Lower leg skin (tissue), 3 donors: ENCODE data around the gene WNT2.

Source experiments
- POLR2A ChIP-seq, 2 donors: fragments of 450-650 bp; IDR thresholded peaks; one replicate each; pipeline ENCODE4 v1.6.1; 2016 to 2017; ENCODE audit warnings: antibody characterized with exemption in 2 of 2, mild to moderate bottlenecking in 1 of 2, moderate library complexity in 1 of 2
- TF ChIP-seq, protein P1 (sequence below), 3 donors: fragments of 450-650 bp; IDR thresholded peaks; one replicate each; pipeline ENCODE4 v1.5.1; 2016; ENCODE audit warnings: antibody characterized with exemption in 3 of 3, mild to moderate bottlenecking in 3 of 3, moderate library complexity in 2 of 3

DNA sequence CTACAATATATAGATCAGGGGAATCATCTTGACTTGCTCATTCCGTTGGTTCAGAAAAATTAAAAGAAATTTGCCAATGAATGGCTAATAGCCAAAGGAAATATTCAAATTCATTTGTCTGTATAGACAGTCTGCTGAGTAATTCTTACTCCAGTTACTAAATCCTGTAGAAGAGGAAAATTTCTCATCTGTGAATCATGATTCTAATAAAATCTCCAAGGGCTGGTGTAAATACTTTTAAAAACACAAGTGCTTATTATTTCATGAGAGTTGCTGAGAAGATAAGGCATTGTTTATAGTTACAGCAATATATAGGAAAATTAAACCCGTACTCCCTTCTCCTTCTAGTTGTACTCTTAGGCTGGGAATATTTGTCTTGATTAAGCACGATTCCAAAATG is 53.0 kb downstream of the WNT2 start:
- TF ChIP-seq, protein P1, sequence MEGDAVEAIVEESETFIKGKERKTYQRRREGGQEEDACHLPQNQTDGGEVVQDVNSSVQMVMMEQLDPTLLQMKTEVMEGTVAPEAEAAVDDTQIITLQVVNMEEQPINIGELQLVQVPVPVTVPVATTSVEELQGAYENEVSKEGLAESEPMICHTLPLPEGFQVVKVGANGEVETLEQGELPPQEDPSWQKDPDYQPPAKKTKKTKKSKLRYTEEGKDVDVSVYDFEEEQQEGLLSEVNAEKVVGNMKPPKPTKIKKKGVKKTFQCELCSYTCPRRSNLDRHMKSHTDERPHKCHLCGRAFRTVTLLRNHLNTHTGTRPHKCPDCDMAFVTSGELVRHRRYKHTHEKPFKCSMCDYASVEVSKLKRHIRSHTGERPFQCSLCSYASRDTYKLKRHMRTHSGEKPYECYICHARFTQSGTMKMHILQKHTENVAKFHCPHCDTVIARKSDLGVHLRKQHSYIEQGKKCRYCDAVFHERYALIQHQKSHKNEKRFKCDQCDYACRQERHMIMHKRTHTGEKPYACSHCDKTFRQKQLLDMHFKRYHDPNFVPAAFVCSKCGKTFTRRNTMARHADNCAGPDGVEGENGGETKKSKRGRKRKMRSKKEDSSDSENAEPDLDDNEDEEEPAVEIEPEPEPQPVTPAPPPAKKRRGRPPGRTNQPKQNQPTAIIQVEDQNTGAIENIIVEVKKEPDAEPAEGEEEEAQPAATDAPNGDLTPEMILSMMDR (IDR thresholded peaks at IDR 0.05) = no peak
- TF ChIP-seq POLR2A (IDR thresholded peaks at IDR 0.05) = no peak
